HG02938 (cell line): Measurements from ENCODE around the gene TMEM184B.

Experiments used
- ATAC-seq: cut with Tn5 transposase; IDR thresholded peaks from one replicate; pipeline ENCODE4 v1.9.1; 2021; ENCODE audit warnings: mild to moderate bottlenecking, moderate library complexity; ENCODE audit not compliant: unreplicated experiment

Gene TMEM184B

DNA sequence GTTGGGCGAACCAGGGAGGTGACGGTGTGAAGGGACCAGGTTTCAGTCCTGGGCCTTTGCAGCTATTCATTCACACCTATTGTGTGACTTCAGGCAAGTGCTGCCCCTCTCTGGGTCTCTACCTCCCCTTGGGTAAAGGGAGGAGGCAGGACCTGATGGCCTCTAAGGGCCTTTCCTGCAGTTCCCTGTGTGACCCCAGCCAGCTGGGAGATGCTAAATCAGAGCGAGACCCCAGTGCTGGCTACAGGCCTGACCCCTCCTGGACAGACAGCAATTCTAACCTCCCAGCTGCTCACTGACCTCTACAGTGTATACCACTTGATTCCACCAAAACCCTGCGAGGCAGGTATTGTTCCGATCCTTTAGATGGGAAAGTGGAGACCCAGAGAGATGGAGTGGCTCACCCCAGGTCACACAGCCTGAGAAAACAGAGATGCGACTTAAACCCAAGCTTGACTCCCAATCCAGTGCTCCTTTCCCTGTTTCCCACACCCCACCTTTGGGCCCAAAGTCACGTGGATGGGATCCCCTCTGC is 64.8 kb downstream of the TMEM184B start:
- no peak for ATAC-seq

DNA sequence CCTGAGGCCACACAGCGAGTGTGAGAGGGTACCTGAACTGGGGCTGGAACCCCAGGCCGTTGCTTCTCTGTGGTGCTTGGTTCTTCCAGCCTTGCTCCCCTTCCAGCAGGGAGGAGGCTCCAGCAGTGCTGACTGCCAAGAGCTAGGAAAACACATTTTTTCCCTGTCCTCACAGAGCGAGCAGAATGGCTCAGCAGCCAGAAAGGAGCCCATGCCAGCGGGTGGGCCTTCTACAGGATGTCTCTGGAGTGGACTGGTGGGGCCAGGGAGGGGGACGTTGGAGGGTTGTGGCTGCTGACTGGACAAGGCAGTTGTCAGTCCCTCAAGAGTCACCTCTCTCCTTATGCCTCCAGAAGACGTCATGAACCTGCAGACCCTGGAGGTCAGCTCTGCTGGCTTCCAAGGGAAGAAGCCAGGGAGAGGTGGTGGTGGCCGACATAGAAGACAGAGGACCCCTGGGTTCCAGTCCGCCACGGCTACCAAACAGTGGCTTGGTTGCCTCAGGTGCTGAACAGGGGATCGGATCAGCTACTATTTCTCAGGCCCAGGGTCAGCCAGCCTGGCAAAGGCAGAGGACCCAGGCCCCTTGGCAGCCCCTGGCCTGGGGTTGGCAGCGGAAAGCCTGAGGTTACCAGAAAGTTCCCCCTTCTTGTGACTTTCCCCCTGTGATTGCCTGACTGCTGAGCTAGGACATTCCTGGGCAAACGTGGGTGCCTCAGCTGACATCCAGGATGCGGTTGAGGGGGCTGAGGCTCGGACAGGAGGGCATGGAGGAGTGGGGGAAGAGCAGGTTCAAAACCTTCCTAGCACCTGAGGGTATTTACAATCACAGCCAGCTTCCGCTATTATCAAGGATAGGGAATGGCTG is 67.3 kb downstream of the TMEM184B start:
- ATAC-seq = no peak

DNA sequence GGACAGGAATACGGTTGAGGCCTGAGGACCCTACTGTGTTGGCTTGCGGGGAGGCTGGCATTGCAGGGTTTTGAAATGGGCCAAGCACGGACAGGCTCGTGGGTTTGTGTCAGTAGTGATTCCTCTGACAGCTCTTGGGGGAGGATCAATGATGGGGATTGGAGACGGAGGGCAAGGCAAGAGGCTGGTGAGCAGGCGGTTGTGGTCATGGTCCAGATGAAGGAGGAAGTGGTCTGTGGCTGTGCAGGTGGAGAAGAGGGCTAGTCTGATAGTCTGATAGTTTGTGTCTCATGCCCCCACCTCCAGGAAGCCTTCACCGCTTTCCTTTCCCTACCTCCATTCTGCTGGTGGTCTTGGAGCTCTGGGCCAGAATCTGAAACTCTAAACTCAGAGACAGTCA is 68.0 kb downstream of the TMEM184B start:
- ATAC-seq = no peak

DNA sequence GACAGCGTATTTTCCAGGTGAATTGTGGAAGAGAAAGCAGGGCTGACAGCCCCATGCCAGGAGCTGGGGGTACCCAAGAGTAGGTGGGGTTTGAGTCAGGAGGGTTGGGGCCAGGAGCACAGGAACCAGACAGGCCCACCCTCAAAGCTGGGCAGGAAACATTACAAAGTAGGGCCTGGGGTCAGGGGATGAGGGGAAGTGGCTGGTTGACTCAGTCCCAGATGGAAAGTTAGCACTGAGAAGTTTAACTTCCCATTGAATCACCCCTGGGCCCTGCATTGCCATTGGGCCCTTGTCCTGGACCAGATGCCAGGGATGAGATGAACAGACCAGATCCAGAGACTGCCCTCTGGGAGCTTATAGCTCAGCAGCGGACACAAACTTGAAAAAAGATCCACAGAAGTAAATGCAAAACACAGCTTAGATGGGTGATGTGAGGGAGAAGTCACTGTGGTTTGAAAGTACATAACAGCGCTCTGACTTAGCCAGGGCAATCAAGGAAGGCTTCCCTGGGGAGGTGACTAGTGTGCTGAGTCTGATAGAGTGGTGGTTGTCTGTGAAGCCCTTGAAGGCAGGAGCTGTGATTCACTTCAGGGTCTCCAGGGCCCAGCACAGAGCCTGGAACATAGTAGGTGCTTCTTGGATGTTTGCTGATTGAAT is 68.8 kb downstream of the TMEM184B start:
- ATAC-seq = no peak

DNA sequence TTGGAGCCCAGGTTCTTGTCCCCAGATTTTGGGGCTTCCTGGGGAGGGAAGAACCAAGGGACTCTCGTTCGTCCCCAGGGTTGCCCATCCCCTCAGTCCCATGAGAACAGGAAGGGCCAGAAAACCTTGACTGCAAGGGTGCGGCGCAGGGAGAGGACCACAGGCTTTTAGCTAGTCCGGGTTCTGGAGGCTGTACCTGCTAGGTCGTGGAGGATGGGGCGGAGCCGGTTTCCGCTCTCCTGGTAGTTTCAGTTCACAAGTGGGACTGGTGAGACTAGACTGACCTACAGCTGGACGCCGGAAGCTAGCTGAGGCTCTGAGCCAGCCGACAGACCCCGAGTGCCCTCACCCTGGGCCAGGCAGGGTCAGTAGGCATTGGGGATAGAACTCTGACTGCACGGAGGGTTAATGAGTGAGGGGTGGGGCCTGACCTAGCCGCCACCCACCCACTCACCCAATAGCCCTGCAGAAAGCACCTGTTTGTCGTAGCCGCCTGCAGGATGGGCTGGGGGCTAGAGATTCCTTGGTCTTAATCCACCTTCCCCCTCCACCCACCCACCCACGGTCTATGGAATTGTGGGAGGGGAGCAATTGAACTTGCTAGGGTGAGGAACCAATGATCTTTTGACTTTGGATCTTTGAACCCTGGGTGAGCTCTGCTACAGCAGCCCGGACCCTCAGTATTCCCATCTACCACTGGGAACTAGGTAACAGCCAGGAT is 69.6 kb downstream of the TMEM184B start:
- no peak for ATAC-seq

DNA sequence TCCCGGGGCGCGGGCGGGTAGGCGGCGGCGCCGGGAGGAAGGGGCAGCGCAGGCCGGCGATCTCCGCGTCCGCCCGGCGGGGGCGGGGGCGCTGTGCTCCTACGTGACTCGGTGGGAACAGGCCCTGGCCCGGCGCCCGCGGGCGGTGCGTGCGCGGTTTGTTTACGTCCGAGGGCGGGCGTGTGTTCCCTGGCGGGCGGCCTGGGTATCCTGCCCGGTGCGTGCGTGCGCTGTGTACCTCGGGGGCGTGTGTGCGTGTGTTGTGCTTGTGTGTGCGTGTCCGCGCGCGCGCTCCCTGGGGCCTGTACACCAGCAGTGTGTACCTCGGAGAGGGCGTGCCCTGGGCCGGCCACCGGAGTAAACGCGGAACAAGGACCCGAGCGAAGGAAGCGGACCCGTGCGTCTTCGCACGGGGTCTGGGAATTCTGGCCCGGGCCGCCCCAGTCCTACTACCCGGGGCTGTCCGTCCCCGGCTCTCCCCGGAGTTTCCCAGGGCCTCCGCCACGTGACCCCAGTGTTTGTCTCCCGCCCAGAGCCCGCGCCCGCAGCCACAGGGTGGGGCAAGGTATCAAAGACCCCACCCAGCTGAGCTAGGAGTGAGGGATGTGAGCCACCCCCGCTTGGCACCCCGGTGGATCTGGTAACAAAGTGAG is 70.2 kb downstream of the TMEM184B start:
- ATAC-seq = no peak

DNA sequence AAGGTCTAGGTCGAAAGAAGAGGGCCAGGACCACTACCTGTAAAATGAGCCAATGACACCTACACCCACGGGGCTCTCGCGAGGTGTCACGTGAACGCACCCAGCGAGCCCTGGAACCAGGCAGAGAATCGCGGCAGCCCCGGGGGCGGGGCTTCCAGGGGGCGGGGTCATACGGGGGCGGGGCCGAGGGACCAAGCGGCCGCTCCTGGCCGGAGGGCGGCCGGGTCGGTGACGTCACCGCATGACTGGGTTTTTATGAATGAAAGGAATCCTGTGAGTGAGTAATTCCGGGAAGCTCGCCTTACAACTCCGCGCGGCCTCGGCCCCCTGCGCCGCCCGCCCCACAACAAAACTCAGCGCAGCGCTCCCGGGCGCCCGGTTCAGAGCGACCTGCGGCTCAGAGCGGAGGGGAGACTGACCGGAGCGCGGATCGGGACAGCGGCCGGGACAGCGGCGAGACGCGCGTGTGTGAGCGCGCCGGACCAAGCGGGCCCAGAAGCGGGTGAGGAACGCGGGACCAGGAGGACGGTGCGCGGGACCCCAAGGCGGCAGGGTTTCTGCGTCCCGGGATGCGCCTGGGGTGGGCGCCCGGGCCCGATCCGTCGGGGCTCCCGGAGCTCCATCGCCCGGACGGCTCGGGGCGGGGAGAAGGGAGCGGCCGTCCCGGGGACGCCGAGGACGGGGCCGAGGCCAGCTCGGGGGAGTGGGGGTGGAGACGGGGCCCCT is 70.9 kb downstream of the TMEM184B start, which contains the start of gene MAFF:
Gene MAFF, plus strand, starts transcription at position 284 of the 726 bp plus-strand sequence. CDS start 11,860 bp downstream, outside the sequence.
- peak; percentile 58 for ATAC-seq

DNA sequence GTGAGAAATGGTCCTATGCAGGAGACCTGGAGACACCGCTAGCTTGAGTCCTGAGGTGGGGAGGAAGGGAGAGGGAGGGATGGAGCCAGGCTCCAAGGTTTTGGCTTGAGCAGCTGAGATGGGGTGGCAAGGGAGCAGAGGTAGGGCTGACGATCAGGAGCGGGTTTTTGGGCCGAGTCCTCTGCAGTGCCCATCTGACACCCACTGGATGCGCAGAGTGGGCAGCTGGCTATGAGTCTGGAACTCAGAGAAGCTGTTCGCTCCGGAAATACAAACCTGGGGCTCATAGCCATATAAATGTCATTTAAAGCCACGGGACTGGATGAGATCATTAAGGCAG is 71.5 kb downstream of the TMEM184B start:
- ATAC-seq = no peak

DNA sequence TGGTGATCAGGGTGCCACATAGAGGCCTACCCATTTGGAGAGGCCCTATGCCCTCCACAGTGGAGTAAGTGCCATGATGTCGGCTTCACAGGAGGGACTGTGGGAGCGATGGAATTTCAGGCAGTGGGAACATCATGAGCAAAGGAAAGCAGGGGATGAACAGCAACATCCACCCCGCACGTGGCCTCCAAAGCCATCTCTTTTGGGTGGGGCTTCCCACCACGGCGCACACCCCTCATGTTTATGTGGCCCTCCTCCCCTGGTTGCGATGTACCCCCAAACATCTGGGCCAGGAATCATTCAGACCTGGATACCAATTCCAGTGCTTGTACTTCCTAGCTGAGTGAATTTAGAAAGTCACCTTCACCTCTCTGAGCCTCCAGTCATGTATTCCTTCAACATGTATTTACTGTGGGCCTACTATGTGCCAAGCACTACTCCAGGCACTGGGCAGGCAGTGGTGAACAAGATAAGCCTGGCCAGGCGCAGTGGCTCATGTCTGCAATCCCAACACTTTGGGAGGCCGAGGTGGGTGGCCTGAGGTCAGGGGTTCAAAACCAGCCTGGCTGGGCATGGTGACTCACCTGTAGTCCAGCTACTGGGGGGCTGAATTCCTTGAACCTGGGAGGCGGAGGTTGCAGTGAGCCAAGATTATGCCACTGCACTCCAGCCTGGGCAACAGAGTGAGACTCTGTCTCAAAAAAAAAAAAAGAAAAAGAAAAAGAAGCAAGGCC is 72.8 kb downstream of the TMEM184B start:
- ATAC-seq = no peak

DNA sequence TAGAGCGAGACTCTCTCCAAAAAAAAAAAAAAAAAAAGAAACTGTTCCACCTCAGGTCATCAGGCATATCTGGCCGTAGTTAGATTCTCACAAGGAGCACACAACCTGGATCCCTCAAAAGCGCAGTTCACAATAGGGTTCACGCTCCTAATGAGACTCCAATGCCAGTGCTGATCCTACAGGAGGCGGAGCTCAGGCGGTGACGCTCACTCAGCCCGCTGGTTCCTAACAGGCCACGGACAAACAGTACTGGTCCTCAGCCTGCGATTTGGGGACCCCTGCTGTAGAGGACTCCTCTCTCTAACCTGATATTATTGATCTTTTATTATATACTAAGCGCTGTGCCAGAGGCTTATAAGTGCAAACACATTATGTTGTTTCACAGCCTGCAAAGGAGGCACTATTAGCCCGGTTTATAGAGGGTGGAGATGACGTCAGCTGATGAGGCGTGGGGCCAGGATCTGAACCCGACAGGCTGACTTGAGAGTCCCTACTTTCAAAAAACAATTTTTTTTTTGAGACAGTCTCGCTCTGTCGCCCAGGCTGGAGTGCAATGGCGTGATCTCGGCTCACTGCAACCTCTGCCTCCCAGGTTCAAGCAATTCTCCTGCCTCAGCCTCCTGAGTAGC is 75.9 kb downstream of the TMEM184B start:
- ATAC-seq = no peak

DNA sequence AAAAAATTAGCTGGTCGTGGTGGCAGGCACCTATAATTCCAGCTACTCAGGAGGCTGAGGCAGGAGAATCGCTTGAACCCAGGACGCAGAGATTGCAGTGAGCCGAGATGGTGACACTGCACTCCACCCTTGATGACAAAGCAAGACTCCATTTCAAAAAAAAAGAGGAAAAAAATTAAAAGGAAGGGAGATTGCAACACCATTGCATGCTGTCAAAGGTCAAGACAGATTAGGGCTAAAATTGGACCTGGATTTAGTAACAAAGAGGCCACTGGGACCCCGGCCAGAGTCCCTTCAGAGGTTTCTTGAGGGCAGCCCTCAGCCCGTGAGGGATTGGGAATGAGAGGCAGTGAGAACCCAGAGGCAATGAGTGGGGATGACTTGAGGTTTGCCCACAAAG is 79.2 kb downstream of the TMEM184B start:
- no peak for ATAC-seq

DNA sequence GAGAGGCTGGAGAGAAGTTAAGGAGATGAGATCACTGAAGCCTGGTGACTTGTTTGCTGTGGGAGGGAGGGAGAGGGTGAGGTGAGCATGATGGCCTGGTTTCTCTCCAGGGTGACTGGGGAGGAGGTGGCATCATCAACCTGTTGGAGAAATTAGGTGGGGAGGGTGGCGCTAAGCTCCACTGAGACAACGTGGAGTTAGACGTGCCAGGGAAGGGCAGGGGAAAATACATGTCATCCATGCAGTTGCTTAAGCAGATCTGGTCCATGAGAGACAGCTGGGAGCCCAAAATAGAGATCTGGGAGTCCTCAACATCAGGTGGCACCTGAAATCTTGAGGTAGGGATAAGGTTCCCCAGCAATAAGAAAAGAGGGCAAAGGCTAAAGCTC is 80.3 kb downstream of the TMEM184B start:
- no peak for ATAC-seq

DNA sequence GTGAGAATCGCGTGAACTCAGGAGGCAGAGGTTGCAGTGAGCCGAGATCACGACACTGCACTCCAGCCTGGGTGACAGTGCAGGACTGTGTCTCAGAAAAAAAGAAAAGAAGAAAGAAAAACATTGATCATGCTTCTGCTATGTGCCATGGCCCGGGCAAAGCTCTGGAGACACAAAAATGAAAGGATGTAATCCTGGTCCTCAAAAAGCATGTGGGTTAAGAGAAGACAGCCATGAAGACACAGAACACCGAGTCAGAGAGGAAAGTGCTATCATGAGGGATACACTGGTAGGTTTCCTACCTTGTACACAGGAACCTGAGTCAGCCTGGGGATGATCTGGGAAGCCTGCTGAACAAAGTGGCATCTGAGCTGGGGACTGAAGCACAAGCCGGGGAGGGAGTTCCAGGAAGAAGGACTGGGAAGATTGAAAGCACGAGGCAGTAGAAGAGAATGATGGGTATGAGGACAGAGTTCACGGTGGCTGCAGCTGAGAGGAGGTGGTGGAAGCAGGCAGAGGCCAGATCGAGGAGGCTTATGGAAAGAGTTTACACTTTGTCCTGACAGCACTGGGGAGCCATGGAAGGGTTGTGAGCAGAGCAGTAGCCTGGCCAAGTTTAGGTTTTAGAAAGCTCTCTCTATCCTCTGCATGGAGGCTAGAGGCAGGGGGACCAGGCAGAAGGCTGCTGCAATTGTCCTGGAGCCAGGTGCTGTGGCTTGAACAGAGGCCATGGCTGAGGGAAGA is 80.9 kb downstream of the TMEM184B start:
- ATAC-seq = no peak

DNA sequence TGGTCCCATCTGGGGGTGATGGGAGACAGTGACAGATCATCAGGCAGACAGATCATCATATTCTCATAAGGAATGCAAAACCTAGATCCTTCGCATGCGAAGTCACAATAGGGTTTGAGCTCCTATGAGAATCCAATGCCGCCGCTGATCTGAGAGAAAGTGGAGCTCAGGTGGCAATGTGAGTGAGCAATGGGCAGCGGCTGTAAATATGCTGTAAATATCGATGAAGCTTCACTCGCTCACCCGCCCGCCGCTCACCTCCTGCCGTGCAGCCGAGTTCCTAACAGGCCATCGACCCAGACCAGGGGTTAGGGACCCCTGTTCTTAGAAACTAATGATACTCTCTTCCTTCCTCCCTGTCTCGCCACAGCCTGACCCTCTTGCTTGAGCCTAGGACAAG is 81.8 kb downstream of the TMEM184B start:
- ATAC-seq = no peak

DNA sequence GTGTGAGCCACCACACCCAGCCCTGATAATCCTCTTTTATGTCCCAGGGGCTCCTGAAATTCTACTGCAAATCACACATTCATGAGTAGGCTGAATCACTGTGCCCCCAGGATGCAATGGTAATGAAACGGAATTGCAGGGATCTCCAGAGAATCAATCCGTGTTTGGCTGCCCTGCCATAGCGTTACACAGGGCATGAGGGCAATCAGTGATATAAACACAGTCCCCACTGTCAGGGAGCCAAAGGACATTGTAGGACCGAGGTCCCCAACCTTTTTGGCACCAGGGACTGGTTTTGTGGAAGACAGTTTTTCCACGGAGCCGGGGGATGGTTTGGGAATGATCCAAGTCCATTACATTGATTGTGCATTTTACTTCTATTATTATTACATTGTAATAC is 82.2 kb downstream of the TMEM184B start:
- ATAC-seq = no peak

DNA sequence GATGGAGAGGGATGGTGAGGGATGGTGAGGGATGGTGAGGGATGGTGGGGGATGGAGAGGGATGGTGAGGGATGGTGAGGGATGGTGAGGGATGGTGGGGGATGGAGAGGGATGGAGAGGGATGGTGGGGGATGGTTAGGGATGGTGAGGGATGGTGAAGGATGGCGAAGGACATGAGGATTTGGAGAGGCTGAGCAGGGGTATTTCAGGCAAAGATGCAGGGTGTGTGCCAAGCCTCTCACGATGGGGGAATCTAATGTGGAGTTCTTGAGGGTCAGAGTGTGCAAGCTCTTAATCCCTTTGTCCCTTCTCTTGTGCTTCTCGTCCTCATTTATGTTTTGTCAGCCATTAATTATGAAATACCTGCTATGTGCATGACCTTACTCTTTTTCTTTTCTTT is 83.7 kb downstream of the TMEM184B start:
- ATAC-seq = no peak

DNA sequence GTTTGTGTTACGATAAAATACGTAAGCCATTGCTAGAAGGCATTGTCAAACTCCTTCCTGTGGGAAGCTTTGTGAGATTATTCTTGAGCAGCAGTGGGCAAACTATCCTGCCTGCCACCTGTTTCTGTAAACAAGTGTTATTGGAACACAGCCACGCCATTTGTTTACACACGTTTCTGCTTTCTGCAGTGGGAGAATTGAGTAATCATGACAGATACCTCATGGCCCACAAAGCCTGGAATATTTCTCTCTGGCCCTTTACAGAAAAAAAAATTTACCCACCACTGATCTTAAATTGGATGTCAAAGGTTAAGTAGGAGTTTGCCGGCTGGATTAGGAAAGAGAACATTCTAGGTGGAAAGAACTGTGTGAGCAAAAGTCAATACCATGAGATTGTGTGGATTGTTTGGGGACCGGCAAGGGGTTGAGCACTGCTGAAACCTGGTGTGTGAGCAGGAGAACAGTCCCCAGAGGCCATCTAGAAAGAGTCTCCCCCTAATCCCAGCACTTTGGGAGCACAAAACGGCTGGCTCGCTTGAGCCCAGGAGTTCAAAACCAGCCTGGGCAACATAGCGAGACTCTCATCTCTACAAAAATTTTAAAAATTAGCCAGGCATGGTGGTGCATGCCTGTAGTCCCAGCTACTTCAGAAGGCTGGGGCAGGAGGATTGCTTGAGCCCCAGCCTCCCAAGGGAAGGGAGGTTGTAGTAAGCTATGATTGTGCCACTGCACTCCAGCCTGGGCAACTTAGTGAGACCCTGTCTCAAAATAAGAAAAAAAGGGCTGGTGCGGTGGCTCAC is 85.2 kb downstream of the TMEM184B start:
- ATAC-seq = no peak

DNA sequence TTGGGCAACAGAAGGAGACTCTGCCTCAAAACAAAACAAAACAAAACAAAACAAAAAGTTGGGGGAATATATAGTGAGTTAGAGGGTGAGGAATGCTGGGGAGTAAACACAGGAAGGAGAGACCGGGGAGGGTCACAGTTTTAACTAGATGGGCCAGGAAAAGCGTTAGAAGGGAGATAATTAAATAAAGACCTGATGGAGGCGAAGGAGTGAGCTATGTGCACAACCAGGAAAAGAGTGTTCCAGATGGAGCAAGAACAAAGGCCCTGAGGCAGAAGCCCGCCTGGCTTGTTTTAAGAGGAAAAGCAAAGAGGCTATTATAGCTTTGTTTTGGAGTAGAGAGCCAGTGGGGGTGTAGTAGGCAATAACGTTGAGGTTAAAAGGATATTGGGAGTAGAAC is 86.4 kb downstream of the TMEM184B start:
- no peak for ATAC-seq
